HG02642 (cell line): ENCODE data around the gene ATF6.

Experiments used
- ATAC-seq: cut with Tn5 transposase; IDR thresholded peaks from one replicate; pipeline ENCODE4 v1.9.1; 2021; ENCODE audit warnings: mild to moderate bottlenecking; ENCODE audit not compliant: unreplicated experiment, poor library complexity

The ATF6 gene

DNA sequence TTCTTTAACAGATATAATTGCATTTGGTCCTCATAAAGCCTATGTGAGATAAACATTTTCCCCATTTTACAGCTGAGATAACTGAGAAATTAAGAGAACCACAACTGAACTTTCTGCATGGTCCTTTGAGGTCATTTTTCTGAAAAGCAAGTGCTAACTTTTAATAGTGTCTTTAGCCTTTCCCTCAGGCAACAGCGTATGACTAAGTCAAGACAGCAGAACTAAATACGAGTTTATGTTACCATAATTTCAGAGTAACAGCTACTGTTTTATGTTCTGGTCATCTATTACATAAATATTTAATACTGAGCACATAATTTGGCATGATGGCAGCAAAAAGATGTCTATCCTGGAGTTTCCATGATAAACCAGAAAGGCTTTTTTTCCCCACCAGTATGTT, 161.9 kb downstream of the ATF6 start:
- ATAC-seq: no peak

DNA sequence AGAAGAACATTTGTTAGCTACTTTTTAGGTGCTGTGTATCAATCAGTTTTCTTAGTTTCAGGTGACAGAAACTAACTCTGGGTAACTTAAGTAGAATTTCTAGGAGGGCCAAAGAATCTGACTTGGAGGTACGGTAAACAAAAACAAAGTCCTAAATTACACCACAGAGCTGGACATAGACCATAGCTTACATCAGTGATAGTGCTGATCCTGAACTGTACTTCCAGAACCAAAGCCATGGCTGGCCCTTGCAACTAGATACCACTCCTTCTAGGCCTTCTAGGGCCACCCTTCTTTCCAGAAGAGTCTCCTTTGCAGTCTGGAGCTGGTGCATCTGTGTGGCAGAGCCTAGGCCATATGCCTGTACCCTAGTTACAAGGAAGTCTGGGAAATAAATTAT, 163.0 kb downstream of the ATF6 start:
- ATAC-seq: no peak

DNA sequence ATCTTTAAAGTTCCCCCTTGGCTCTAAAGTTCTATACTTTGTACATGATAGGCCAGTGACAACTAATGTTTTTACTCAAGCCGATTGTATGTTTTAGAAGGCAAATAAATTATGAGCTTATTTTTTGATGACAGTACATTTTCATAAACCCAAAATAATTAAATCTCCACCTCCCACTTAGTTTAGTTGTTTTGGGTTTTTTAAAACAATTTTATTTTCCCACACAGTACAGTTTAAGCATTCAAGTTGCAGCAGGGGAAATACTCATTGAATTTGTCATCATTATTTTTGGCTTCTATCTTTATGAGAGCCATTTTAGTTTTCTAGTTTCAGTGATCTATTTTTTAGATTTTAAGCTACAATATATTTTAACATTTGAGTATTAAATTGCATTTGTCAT, 163.9 kb downstream of the ATF6 start:
- no peak for ATAC-seq

DNA sequence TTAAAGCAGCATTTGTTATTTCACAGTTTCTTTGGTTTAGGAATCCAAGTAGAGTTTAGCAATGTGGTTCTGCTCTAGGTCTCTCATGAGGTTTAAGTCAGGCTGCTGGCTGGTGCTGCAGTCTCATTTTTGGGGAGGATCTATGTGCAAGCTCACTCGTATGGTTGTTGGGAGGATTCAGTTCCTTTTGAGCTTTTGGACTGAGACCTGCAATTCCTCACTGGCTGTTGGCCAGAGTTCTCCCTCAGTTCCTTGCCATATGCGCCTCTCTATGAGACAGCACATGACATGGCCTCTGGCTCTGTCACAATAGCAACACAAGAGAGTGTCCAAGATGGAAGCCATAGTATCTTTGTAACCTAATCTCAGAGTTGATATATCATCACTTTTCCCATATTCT, 166.5 kb downstream of the ATF6 start:
- no peak for ATAC-seq

DNA sequence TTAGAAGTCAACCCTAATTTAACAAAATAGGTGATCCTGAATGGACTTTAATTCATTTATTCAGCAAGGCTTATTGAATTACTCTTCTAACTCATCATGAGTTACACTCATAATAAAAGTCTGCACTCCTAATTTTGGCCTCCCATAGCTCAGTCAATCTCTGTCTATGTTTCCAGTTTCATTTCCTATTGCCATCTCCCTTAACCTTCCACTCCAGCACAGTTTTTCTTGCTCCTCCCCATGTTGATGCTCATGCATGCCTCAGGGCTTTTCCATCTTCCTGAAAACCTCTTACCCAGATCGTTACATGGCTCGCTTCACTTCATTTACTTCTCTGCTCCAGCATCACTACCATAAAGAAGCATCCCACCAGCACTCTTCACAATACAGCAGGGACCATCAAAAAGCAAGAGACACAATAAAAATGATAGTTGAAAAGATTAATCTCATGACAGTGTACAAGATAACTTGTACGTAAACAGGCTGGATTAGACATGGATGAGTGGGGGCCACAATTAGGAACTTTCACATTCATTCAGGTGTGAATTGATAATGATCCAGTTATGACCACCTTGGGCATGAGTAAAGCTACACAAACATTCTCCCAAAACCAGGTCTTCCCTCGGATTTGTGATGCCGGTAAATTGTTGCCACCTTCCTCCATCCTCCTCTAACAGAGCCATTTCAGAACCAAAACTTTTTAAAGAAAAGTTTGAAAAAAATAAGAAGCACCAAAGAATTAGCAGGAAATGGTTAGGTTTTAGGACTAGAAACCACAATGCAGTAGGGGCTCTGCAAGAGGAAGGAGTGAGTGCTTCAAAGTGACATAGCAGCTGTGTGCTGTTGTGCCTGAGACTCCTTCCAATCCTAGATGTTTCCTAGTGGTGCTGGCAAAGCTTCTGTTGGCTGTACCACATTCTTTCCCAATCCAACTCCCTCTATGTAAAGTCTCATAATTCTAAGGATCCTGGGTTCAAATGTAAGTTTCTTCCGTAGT, 167.8 kb downstream of the ATF6 start:
- ATAC-seq: no peak

DNA sequence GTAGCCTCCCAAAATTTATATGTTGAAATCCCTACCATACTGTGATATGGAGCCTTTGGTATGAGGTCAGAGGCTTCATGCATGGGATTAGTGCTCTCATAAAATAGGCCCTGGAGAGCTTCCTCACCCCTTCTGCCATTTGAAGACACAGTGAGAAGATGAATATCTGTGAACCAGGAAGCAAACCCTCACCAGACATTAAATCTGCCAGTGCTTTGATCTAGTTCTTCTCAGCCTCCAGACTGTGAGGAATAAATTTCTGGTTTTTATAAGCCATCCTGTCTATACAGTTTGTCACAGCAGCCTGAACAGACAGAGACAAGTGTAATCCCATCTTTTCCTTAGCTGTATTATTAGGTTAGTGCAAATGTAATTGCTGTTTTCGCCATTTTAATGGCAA, 169.1 kb downstream of the ATF6 start:
- ATAC-seq: no peak

DNA sequence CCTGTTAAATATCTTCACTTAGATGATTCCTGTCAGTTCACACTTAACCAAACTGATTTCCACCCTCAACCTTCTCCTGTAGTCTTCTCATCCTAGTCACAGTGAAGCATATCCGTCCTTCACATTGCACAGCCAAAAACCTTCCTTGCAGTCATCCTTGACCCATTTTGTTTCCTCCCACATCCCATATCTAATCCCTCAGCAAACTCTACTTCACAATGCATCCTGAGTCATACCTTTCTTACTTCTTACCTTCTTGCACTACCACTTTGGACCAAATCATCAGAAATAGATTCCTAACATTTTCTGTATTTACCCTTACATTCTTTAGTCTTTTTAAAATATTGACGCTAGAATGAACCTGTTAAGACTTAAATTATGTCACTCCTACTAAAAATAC, 170.7 kb downstream of the ATF6 start:
- ATAC-seq: no peak

DNA sequence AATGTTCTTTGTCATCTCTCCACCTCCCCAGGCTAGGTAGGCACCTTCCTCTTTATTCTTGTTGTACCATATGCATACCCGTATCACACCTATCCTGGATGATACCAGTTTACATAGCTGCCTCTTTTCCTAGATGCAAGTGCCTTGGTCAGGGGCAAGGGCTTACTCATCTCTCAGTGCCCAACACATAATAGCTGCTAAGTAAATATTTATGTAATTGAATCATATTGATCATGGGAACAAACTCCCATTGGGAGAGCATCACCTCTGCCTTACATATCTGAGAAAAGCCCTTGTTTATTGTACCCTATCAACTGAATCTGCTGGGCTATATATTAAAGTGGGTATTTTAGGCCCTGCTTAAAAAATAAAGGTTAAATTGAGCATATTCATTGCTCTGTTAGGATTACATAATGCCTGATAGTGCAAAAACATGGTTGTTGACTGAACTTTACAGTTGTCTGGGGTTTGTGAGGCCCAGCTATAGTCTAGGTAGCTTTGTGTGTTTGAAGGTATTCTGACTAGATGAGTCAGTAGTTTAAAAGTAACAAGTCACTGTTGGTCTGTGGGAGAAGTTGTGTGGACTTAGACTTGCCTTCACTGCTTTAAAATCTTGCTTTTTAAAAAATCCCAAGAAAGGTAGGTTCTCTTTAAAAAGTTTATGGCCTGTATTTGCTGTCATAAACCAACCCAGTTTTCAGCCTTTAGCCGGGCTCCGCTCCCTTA, 174.9 kb downstream of the ATF6 start:
- ATAC-seq: no peak

DNA sequence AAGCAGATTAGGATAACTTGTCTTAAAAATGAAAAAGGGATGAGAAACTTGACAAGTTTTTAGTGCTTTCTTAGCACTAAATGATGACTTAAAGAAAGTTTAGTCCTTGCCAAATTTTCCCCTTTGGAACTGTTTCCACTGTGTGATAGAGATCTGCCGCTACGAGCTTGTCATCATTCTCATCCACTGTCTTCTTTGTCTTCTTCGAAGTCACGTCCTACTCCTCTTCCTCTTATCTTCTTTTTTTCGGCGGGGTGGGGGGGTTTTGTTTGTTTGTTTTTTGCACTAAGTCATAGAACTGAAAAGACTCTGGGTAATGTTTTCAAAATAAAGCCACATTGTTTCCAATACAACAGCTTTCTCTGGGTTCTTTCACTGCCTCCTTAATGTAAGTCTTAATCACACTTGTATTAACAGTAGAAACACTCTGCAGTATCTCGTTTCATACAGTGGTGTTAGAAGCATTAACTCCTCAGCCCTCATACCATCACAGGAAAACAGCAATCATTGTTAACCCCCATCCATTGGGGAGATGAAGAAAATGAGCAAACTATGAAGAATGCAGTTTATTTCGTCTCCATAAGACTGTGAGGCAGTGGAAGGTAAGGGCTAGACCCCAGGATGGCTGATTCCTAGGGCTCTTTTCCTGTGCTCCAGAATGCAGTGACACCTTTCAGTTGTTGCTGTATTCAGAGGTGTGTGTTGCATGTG, 175.8 kb downstream of the ATF6 start:
- no peak for ATAC-seq

DNA sequence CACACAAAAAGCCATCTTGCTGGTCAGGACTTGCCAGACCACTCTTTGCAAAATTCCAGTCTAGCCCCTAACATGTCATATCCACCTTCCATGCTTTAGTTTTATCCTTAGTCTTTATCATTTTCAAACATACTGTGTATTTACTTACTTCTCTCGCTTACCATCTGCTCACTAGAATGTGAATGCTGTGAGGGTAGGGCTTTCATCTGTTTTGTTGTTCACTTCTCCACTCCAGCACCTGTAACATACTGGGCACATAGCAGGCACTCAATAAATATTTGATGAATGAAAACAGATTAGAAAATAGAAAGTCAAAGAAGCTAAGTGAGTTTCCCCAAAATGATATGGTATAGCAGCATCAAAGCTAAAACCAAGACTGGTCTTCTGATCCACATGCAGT, 177.6 kb downstream of the ATF6 start:
- ATAC-seq: no peak

DNA sequence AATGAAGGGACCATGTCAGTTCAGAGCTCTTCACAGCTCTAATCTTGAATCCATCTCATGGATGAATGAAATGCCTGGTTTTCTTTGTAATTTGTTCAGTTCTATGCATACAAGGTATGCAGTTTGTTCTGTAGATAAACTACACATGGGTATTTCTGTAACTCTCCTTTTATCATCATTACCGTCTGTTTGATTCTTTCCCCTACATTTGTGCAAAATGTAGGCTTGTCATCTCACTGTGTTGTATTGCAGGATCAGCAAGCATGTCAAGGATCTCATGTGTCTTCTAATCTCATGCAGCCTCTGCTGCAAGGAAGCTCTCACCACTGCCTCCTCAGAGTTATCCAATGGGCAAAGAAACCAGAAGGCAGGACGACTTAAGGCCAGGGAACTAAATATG, 178.3 kb downstream of the ATF6 start:
- ATAC-seq: no peak

DNA sequence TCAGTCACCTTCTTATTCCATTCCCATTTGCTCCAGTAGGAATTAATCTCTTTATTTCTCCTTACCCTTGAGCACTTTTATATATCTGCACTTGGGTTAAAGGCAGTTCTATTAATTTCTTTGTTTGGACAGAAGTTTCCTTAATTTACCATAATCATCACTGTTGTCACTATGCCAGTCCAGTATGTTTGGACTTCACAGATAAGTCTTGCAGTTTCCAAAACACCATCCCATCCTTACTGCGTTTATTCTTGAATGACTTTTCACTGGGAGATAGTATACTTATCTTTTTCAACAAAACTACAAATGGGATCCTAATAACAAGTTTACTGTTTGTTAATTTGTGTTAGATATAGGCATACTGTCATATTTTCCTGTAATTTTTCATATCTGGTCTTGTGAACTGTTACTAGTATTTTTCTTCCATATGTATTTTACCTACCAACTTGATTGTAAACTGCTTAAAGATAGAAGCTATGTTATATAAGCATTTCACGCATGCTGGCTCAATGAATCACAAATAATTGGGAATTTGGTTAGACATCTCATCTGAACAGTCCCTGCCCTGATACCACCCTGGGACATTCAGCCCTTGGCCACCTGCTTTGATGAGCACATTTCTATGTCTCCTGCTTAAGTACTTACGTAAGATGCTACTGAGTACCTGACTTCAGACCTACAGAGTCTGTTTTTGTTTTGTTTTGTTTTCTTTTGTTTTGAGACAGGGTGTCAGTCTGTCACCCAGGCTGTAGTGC, 179.4 kb downstream of the ATF6 start:
- ATAC-seq: no peak

DNA sequence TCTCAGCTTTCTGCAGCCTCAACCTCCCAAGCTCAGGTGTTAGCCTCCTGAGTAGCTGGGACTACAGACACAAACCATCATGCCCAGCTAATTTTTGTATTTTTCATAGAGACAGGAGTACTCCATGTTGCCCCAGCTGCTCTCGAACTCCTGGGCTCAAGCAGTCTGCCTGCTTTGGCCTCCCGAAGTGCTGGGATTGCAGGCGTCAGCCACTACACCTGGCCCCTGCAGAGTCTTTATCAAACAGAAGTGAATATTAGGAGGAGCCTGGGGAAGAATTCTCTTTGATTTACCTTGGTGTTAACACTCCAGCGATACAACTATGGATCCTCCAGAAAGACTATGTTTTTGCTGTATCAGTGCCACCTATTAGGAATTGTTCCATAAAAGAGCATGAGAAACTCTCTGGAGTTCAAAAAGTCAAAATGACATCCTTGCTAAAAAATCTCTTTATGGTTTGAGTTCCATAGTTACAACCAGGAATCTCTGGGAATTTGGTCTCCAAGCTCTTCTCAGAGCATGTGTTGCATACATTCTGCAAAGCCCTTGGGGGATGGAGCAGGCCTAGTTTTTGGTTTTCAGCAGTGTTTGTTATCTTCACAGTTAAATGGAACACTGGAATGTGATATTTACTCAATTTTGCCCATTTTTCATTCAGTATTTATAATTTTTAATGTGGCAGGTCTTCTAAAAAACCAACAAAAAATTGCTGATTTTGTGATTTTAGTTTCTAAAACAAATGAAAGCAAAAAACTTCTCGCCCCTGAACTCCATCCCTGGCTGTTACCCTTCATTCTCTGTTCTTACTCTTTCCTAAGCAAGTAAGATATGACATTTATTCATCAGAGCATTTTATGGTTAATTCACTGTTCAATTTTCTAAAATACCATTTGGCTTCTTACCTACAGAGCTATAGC, 180.2 kb downstream of the ATF6 start:
- no peak for ATAC-seq

DNA sequence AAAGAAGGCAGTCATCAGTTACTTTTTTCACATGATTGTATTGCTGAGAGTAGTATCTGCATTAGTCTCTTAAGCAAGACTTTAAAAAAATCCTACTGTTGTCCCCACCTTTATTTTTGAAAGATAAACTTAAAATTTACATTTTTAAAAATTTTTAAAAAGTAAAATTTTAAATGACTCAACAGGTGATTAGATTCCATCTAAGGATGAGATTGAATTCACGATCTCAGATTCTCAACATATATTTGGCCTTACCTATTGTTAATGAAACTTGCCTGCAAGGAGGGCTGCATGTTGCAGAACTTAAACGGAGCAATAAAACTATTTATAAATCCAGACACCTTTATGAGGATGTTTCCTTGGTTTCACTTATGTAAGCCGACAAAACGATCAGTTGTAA, 182.3 kb downstream of the ATF6 start:
- no peak for ATAC-seq

DNA sequence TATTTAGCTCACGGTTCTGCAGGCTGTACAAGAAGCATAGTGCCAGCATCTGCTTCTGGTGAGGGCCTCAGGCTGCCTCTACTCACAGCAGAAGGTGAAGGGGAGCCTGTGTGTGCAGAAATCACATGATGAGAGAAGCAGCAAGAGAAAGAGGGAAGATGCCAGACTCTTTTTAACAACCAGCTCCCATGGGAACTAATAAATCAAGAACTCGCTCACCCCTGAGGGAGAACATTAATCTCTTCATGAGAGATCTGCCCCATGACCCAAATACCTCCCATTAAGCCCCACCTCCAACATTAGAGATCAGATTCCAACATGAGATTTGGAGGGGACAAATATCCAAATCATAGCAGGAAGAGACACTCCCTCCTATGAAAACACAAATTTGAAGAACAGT, 183.4 kb downstream of the ATF6 start:
- ATAC-seq: no peak

DNA sequence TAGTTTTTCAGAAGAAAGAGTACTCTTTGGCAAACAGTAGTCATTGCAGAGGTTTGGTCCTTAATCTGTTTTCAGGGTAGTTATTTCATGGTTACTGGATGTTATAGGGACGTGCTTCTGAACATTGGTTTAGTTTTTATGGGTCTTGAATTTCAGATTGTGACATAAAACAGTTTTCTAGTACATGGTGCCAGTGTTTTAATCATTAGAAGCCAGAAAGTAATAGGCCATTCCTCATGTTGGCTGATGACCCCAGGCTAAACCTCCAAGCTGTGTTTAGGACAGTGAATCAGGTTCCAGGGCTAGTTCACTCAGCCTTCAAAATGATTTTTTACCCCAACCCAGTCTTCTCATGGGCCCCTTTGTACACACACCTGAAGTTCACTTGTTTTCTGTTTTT, 184.3 kb downstream of the ATF6 start:
- ATAC-seq: no peak

DNA sequence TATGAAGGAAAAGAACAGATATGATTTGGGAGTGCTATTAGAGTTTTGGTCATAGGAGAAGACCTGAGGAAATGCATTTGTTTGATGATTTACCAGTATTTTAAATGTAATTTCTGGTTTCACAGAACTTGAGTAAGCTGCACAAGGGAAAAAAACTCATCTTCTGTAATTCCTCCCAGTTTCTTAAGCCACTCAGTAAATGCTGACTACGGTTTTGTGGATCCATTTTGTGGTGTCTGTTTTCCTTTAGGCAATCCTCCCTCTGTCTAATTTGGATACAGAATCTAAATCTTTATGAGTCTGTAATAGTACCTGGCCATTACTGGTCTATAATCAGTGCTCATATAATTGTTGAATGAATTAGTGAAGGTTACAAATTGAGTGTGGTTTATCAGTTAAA, 185.5 kb downstream of the ATF6 start:
- no peak for ATAC-seq

DNA sequence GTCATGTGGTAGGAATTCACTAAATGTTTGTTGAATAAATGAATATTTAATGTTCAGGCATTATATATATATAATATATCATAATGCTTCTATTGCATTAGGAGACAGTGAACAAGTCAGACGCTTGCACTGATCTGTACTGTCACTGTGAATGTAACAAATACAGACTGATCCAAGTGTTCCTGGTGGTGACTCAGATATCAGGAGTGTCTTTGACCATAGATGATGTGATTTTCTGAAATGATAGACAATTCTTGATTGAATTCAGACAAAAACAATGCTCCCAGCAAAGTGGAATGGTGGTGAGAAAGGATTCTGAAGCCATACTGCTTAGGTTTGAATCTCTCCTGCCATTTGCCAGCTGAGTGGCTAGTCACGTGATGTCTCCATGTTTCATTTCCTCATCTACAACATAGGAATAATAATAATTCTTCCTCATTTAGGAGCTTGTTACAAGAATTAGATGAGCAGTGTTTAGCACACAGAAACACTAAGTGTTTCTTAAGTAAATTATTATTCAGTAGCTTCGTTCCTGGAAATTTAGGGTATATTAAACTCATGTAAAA, 186.6 kb downstream of the ATF6 start:
- no peak for ATAC-seq
